Stimulated activated naive CD8-positive, alpha-beta T cell treated with anti-CD3 and anti-CD28 coated beads, Interleukin-15, Interleukin-2, amounts not matched to agents 100 U/mL and 50 U/mL, for 24 hours (primary cell): ENCODE results near the gene DSE.

Experiments used
- ATAC-seq: fragments of 150-1000 bp; cut with Tn5 transposase; one replicate; pipeline ENCODE4 v1.10.0; 2021
- DNase-seq: peaks from one replicate; pipeline ENCODE4 v3.0.0; 2021

DSE gene

GRCh38 chr6:116362276-116362675, 8.5 kb upstream of the DSE start:
- ATAC-seq = no peak
- DNase-seq = no peak

DNA sequence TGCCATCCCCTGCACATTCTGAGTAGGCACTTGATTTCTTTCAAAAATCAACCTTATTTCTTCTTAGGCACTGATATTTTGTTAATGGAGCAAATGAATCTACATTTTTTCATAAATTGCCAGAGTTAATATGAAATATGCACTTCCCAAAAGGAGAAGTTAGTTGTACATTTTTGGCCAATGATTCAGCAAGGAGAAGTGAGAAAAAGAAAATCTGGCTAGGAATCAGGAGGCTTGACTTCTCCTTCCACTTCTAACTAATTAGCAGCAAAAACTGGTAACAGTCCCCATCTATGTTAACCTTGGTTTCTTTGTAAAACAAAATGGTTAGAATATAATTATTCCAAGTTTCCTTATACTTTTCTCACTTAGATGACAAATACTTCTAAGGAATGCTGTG, 7.0 kb upstream of the DSE start:
- ATAC-seq = no peak
- DNase-seq = no peak

DNA sequence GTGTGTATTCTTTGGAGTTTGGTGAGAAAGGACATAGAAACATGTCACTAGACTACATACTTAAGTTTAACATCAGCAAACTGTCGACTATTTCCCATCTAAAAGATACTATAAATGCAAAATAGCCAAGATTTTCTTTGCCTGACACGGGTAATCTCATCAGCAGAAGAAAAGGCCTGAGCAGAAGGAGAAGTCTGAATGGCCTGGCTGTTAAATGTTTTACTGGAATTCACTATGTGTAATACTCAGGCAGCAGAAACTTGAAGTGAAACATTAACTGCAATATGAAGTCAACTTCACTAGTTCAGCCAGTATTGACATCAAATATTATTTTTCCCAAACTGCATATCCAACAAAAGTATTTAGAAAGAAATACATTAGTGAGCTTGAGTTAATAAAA, 6.4 kb upstream of the DSE start:
- no peak for ATAC-seq
- DNase-seq = no peak

DNA sequence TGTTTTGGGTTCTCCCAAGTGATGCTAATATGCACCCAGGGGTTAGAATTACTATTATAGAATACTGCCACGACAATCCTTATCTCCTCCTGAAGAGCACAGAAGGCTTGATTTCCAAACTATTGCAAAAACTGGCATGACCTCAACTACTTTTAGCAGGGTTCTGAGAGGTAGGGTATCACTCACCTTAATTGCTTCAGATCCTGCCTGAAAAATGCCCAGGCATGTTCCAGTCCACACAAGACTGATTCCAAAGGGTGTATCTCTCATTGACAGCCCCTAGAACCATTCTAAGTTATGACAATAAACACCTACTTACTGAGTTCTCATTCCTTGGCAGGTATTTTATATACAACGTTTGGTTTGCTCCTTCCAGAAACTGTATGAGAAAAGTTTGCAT, 5.0 kb upstream of the DSE start:
- DNase-seq (no peak), ATAC-seq (no peak)

DNA sequence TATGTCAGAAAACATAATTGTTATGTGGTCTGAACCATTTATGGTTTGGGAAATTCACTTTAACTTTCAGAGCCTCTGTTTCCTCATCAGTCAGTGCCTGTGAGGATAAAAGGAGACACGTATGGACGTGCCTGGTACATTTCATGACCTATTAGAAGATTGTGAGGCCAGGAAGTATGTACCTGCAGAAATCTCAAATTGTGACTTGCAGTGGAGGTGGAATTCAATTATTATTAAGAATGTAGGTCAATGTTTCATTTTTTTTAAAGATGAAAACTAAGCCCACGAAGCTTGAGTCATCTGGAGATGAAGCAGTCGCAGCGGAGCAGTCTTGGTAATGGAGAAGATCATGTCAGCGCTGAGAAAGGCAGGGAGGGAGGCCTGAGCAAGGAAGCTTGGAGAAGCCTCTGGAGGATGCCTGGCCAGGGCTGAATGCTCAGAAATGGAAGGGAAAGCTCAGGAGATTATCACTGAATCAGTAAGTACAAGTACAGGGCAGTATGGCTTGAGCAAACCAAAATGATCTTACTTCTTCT, 3.9 kb upstream of the DSE start:
- no peak for ATAC-seq
- no peak for DNase-seq

DNA sequence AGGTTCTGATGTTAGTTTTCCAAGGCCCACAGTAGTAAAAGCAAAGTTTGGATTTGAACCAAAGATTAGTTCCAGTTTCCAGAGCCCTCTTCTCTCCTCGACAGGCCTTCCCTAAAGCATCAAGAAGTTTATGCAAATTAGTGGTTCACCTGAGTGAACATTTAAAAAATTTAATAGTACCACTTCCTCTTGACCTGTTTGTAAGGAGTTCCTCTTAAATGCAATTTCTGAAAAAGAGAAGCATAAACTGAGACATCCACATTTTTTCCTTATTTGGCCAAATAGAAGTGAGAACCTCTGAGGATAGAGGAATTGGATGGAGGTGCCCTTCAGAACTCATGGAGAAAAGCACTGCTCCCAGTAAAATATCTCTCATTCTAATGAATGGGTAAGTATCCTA, 1.2 kb upstream of the DSE start:
- DNase-seq = no peak
- no peak for ATAC-seq

DNA sequence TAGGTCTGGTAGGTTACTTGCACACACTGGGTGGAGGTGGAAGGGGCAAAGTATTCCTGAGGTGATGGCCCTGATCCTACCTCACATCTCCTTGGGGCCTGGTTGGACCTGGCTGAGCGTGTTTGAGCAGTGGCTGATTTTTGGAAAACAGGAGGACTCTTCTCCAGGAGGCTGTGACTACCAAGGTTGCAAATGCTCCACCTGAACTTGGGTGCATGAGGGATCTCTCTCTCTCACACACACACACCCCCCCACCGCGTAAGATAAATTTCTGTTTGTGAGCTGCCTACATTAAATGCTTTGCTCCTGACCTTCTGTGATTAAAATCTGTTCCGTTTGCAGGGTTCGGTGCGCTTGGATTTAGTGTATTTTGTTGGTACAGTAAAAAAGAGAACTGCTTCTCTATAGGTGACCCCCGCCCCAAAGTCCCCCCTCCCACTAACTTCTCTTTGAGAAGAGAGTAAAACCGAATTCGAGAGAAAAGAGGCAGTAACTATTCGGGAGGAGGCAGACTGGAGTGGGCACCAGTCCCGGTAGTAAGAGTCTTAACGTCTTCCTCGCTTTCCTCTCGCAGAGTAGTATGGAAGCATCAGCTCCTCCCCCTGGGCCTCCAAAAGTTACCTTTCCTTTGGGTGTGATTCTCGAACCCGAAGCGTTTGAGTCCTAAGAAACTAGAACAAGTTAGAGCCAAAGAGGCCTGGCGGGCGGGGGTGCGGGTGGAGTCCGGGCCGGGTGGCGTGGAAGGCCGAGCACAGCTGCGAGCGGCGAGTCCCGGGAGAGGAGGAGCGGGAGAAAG, 585 bp upstream of the DSE start:
- no peak for ATAC-seq
- no peak for DNase-seq

DNA sequence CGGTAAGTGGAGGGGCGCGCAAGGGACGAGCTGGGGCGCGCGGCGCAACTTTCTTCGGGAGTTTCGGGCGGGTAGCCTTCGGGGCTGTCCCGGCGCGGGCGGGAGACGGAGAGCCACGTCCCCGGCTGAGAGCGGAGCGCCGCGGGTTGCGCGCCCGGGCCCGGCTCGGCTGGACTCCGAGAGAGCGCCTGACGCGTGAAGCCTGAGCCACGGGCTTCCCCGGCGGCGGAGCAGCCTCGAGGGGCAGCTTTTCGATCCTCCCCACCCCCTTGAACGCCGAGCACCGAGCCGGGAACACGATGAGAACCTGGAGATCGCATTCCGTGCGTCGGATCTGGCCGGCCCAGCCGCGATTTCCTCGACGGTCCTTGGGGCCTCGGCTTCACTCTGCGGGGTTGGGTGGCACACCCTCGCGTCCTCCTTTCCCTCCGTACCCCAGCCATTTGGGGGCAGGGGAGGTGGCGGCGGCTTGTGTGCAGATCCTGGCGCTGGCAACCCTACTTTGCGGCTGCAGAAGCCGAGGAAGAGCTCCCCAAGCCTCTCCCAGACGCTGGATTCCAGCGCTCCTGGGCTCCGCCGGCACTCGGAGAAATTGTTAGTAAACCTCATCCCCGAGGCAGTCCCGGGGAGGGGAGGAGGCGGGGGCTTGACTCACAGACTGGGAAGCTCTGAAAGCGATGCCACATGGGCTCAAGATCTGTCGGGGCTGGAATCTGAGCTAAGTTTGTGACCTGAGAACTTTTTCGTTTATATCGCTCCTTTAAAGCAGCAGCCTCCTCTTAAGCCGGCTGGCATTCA, 572 bp downstream of the DSE start:
- DNase-seq (peak; percentile 59), ATAC-seq (peak; percentile 62)

- DNase-seq (no peak), ATAC-seq (no peak)
These were observed 1.1 kb downstream of the DSE start for GRCh38 chr6:116371918-116372209.

DNA sequence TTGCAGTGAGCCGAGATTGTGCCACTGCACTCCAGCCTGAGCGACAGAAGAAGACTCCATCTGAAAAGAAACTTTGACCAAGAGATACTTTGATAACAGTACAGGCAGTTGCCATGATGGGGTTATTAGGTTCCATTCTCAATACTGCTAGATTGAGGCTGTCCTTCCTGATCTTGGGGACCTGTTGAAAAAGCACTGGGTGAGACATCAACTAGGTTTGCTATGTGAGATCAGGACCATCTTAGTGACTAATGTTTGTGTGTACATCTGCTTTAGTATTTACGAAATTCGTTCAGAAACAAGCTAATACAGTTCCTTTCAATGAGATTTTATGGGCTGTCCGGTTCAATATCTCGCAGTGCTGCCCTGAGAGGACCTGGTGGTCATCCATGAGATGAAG, 2.6 kb downstream of the DSE start:
- ATAC-seq (no peak), DNase-seq (no peak)

DNA sequence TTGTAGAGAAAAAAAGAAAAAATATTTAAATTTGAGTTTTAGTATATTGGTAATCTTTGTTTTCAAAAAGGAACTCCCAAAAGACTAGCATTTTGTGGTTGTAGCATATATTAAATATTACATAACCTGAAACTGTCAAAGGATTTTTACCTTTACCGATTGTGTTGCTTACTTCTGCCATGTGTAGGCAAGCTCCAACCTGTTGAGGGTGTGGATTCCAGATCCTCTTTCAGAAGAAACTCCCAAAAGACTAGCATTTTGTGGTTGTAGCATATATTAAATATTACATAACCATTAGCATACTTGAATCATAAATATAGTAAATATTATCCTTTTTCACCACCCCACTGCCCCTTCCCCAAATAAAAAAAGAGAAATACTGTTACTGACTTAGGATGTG, 3.2 kb downstream of the DSE start:
- no peak for DNase-seq
- ATAC-seq = no peak

DNA sequence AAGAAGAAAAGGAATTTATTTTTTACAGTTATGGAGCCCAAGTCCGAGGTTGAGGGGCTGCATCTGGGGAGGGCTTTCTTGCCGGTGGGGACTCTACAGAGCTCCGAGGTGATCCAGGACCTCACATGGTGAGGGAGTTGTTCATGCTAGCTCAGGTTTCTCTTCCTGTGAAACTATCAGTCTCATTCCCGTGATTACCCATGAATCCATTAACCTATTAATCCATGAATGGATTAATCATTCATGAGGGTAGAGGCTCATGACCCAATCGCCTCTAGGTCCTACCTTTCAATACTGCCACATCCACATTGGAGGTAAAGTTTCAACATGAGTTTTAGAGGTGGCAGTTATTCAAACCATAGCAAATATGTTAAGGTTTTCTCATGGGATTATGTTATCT, 3.8 kb downstream of the DSE start:
- DNase-seq = no peak

DNA sequence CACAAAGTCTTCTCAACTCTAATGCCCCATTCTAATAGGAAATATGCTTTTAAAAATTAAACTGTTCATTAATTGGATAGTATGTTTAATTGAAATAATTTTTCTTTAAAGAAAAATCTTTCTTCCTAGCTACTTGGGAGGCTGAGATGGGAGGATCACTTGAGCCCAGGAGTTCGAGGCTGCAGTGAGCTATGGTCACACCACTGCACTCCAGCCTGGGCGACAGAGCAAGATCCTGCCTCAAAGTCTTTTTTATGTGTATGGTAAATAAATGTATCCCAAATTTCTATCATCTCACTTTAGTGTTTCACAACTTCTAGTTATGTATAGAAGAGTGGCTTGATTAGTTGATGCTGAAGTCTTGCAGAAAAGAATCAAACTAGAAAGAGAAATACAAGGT, 4.5 kb downstream of the DSE start:
- DNase-seq (no peak), ATAC-seq (no peak)

More for the DNA sequence above, 3.8 kb downstream of the DSE start:
- no peak for ATAC-seq

DNA sequence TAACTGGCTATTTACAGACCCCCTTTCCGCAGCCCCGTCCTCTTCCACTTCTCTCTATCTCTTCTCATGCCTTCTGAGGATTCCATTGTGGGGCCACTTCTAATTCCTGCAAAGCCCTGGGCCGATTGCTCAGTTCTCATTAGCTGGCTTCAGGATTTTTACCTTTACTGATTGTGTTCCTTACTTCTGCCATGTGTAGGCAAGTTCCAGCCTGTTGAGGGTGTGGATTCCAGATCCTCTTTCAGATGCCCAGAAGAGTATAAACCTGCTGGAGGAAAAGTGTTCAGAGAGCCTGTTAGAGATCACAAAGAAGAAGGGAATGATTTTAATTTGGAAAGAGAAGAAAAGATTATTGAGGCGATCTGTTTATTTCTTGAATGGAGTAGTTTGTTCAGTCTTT, 5.4 kb downstream of the DSE start:
- no peak for DNase-seq
- no peak for ATAC-seq

DNA sequence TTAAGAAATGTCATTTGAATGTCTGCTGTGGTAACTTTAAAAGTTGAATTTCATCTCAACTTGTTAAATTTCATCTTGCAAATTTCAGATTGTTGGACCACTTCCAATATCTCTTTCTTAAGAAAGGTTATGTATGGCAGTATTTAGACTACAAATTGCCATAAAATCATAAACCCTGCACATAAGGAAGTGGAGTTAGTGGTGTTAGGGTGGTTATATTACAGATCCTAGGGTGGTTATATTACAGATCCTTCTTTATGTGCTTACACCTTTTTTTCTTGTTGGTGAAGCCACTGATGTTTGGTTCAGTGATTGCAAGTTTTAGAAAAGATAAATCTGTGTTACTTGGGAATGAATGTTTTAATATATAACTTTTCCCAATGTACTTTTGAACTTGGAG, 9.0 kb downstream of the DSE start:
- ATAC-seq (no peak), DNase-seq (no peak)

DNA sequence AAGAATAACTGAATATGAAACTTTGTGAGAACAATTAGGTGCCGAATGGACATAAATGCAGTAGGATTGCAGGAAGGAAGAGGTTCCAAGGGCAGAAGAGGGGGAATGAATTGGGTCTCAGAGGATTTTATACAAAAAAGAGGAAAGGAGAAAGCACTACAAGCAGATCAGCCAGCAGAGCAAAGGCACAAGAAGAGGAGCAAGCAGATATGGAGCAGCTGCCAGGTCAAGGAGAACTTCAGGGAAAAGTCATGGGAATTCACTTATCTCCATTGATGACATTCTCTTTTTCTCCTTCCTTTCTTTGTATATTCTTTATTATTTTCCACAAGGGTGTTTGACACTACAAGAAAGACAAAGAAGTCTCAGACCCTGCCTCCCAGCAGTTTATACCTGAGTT, 9.6 kb downstream of the DSE start:
- DNase-seq (no peak), ATAC-seq (no peak)

- DNase-seq = no peak
- no peak for ATAC-seq
These were observed 10.3 kb downstream of the DSE start for GRCh38 chr6:116381000-116381399.

DNA sequence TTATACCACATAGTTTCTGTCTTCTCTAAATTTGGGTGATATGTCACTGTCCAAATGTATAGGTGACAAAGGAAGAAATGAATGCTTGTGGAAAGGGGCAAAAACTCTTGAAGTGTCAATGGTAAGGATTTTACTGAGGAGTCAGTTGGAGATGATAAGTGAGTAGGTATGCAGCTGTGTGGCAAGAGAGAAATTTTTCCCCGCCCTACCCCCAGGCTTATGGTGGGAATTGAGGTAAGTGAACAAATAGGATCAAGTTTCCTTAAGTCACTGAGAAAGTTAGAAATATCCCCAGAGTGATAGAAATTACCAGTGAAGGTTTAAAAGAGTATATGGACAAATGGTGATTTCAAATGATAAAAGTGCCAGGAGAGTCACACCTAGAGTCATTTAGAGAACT, 11.8 kb downstream of the DSE start:
- no peak for ATAC-seq
- DNase-seq = no peak

DNA sequence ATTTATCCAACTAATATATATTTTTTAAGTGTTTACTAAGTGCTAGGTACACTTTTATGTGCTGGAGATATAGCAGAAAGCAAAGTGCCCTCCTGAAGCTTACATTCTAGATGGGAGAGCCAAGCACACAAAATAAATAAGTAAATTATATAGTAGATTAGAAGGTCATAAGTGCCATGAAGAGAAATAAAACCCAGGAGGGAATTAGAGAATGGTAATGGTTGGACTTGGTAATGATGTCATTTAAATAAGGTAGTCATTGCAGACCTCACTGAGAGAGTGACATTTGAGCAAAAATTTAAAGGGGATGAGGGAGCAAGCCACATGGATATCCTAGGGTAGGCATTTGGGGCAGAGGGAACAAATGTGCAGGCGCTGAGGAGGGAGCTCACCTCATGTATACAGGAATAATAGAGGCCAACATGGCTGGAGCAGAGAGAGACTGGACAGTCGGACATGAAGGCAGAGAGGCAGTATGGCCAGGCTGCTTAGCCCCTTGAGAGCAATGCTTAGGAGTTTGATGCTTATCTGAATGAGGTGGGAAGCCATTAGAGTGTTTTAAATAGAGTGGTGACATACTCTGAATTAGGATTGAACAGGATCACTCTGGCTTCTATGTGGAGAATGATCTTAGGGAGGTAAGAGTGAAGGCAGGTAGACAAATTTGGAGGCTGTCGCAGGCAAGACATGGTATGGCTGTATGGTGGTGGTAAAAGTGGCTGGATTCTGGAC, 14.1 kb downstream of the DSE start:
- ATAC-seq (no peak), DNase-seq (no peak)

GRCh38 chr6:116385459-116385802, 14.7 kb downstream of the DSE start:
- DNase-seq (no peak), ATAC-seq (peak; percentile 32)

GRCh38 chr6:116385921-116386320, 15.2 kb downstream of the DSE start:
- DNase-seq (no peak), ATAC-seq (no peak)

- DNase-seq (no peak), ATAC-seq (no peak)
These were observed 16.0 kb downstream of the DSE start for GRCh38 chr6:116386581-116387299.

- no peak for DNase-seq
- peak; percentile 35 for ATAC-seq
These were observed 16.6 kb downstream of the DSE start for GRCh38 chr6:116387374-116387773.
